Panc1 (cell line): ENCODE results near the gene IGFBP4.

ENCODE experiments used
- POLR2AphosphoS5 ChIP-seq: IDR thresholded peaks from 2 replicates; pipeline ENCODE4 v1.6.1; 2012; ENCODE audit warnings: mild to moderate bottlenecking, low read depth, low read length, moderate library complexity
- TF ChIP-seq, protein P1 (sequence below): fragments of 450-650 bp; IDR thresholded peaks from 2 replicates; pipeline ENCODE4 v1.5.1; 2017; ENCODE audit warnings: mild to moderate bottlenecking
- TF ChIP-seq, protein P2 (sequence below), 2 experiments: IDR thresholded peaks; 2 replicates each; pipeline ENCODE4 v1.6.1; 2011 to 2012; ENCODE audit warnings: low read depth in 2 of 2, control low read depth in 1 of 2, low read length in 1 of 2, mild to moderate bottlenecking in 1 of 2, moderate library complexity in 1 of 2; ENCODE audit not compliant: insufficient read depth in 1 of 2

DNA sequence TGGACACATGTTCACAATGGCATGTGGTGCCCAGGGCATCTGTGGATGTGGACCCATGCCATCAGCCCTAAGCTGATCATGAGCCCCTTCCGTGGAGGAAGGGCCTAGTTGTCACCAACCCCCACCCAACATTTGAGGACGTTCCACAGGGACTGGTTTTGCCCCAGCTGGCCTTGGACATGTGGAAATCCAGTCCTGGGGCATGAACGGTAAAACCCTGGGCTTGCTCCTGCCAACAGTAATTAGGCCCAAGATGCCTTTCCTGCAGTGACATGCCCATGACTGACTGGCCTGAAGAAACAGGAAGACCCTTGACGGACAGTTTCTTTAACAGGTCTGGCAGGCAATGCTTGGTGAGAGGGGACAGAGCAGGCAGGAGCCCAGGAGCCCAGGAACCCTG is 50.4 kb downstream of the IGFBP4 start:
- TF ChIP-seq, protein P1, sequence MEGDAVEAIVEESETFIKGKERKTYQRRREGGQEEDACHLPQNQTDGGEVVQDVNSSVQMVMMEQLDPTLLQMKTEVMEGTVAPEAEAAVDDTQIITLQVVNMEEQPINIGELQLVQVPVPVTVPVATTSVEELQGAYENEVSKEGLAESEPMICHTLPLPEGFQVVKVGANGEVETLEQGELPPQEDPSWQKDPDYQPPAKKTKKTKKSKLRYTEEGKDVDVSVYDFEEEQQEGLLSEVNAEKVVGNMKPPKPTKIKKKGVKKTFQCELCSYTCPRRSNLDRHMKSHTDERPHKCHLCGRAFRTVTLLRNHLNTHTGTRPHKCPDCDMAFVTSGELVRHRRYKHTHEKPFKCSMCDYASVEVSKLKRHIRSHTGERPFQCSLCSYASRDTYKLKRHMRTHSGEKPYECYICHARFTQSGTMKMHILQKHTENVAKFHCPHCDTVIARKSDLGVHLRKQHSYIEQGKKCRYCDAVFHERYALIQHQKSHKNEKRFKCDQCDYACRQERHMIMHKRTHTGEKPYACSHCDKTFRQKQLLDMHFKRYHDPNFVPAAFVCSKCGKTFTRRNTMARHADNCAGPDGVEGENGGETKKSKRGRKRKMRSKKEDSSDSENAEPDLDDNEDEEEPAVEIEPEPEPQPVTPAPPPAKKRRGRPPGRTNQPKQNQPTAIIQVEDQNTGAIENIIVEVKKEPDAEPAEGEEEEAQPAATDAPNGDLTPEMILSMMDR: no peak
- TF ChIP-seq POLR2AphosphoS5: no peak
- TF ChIP-seq, protein P2, sequence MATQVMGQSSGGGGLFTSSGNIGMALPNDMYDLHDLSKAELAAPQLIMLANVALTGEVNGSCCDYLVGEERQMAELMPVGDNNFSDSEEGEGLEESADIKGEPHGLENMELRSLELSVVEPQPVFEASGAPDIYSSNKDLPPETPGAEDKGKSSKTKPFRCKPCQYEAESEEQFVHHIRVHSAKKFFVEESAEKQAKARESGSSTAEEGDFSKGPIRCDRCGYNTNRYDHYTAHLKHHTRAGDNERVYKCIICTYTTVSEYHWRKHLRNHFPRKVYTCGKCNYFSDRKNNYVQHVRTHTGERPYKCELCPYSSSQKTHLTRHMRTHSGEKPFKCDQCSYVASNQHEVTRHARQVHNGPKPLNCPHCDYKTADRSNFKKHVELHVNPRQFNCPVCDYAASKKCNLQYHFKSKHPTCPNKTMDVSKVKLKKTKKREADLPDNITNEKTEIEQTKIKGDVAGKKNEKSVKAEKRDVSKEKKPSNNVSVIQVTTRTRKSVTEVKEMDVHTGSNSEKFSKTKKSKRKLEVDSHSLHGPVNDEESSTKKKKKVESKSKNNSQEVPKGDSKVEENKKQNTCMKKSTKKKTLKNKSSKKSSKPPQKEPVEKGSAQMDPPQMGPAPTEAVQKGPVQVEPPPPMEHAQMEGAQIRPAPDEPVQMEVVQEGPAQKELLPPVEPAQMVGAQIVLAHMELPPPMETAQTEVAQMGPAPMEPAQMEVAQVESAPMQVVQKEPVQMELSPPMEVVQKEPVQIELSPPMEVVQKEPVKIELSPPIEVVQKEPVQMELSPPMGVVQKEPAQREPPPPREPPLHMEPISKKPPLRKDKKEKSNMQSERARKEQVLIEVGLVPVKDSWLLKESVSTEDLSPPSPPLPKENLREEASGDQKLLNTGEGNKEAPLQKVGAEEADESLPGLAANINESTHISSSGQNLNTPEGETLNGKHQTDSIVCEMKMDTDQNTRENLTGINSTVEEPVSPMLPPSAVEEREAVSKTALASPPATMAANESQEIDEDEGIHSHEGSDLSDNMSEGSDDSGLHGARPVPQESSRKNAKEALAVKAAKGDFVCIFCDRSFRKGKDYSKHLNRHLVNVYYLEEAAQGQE (IDR thresholded peaks at IDR 0.05; ENCODE audit: insufficient read depth in 1 of 2, low read depth in 2 of 2, low read length in 1 of 2): no peak
